ENCODE data around the gene GPR143.
A peak's percentile ranks its signal among the peaks of the same experiment; 100 is the strongest.

GPR143 gene

GRCh38 chrX:9785944-9786797 is 20.5 kb upstream of the GPR143 start, which contains the start of gene SHROOM2:
Gene SHROOM2, plus strand, starts transcription at chrX:9786429. Its CDS starts 117 bp downstream, at chrX:9786546.
- DNase-seq (ENCODE audit: low read depth) = no peak
- TF ChIP-seq CTCF (IDR thresholded peaks at IDR 0.05; ENCODE audit: control insufficient read depth, insufficient read depth, low read depth, low read length, missing control alignments) = no peak
- H3K4me3 ChIP-seq (ENCODE audit: control insufficient read depth, low read depth, low read length) = peak within 1 kb of the TSS; percentile 16

DNA sequence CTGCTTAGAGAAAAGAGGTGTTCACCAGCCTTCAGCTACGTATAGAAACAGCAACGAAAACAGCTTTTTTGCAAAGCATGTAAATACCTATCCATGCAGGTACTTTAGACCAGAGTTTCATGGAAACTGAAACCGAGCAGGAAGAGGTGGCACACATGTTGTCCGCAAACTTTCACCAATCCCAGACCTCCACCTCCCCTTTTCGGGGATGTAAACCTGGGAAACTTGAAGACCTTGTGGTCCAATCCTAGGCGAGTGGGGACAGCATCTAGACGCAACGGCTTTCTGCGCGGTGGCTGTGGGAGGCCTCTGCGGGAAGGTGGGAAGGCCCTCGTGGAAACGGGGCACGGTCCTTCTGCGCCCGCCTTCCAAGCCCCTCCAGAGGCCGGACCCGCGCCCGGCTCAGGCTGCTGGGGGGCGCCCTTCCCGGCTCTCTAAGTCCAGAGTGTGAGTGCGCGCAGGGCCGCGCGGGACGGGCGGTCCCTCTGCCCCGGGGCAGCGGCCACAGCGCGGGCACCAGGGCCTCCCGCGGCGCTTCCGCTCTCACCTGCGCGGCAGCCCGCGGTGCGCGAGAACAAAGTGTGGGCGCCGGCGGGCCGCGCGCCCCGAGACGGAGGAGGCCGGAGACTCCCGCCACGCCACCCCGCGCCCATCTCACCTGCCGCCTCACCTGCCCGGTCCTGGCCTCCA is 19.8 kb upstream of the GPR143 start:
- TF ChIP-seq CTCF (IDR thresholded peaks at IDR 0.05; ENCODE audit: control insufficient read depth, insufficient read depth, low read depth, low read length, missing control alignments) = no peak
- H3K4me3 ChIP-seq (ENCODE audit: control insufficient read depth, low read depth, low read length) = no peak overlapping the region

GRCh38 chrX:9784332-9784731 is 18.7 kb upstream of the GPR143 start:
- DNase-seq (ENCODE audit: low read depth) = no peak
- H3K4me3 ChIP-seq (ENCODE audit: control insufficient read depth, low read depth, low read length) = no peak overlapping the region
- TF ChIP-seq CTCF (IDR thresholded peaks at IDR 0.05; ENCODE audit: control insufficient read depth, insufficient read depth, low read depth, low read length, missing control alignments) = no peak

More for the DNA sequence above, 19.8 kb upstream of the GPR143 start:
- DNase-seq (ENCODE audit: low read depth) = no peak

DNA sequence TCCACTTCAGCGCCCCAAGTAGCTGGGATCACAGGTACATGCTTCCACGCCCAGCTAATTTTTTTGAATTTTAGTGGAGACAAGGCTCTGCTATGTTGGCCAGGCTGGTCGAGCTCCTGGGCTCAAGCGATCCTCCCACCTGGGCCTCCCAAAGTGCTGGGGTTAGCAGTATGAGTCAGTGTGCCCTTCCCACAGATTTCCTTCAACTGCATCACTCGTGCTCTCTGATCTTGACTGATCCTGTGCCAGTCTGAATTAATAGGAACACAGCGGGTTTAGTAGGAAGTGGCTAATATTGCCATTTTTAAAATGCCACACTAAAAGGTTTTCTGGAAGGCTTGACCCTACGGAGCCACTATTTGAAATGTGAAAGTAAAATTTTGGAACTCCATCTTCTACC is 16.3 kb upstream of the GPR143 start:
- no peak for DNase-seq (ENCODE audit: low read depth)
- H3K4me3 ChIP-seq (ENCODE audit: control insufficient read depth, low read depth, low read length) = no peak overlapping the region
- no peak for TF ChIP-seq CTCF (IDR thresholded peaks at IDR 0.05; ENCODE audit: control insufficient read depth, insufficient read depth, low read depth, low read length, missing control alignments)

DNA sequence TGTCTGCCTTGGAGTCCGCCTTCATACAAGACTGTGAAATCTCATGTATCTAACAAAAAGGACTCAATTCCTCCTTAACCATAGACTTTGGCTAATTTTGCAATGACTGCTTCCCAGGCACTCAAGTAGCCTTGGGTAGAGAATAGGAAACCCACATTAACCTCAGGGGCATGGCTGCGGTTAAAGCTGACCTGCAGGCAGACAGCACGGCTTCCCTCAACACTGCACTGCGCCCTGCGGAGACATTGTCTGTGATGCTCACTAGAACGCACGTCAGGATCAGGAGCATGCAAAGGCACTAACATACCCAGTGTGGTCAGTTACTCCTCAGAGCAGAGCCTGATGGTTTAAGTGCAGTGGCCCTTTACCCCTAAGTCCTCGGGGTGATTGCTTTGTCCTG is 10.3 kb upstream of the GPR143 start:
- H3K4me3 ChIP-seq (ENCODE audit: control insufficient read depth, low read depth, low read length) = no peak overlapping the region
- no peak for DNase-seq (ENCODE audit: low read depth)
- TF ChIP-seq CTCF (IDR thresholded peaks at IDR 0.05; ENCODE audit: control insufficient read depth, insufficient read depth, low read depth, low read length, missing control alignments) = no peak

DNA sequence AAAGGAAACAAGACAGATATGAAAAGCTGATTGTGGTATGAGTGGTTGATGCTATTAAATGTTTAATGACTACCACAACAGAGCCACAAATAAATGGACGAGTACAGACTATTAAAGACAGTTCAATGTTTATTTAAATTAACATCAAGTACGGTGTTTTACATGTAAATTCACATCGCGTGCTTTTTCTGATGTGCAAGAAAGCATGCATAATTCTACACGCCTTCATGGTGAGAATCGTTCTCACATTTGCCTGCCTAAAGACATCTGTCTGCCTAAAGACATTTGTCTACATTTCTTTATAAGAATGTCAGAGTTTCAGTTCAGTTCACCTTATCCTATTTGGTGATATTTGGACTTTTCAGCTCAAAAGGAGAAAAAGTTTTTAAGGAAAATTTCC is 7.3 kb upstream of the GPR143 start:
- no peak for TF ChIP-seq CTCF (IDR thresholded peaks at IDR 0.05; ENCODE audit: control insufficient read depth, insufficient read depth, low read depth, low read length, missing control alignments)
- DNase-seq (ENCODE audit: low read depth) = no peak

More for the DNA sequence above, 7.3 kb upstream of the GPR143 start:
- no peak overlapping the region for H3K4me3 ChIP-seq (ENCODE audit: control insufficient read depth, low read depth, low read length)
